ENCODE results near the gene STAG3. TPM values are rescaled to one million over a fixed set of nuclear protein-coding genes. Genes with fewer than 3 reads are reported as not detected.

STAG3 gene
- total and polyA plus RNA-seq, 2 donors (not counting 3 experiments of a cell fraction or from before 2014, with no cell fraction given): 0.29 to 1.4 TPM

DNA sequence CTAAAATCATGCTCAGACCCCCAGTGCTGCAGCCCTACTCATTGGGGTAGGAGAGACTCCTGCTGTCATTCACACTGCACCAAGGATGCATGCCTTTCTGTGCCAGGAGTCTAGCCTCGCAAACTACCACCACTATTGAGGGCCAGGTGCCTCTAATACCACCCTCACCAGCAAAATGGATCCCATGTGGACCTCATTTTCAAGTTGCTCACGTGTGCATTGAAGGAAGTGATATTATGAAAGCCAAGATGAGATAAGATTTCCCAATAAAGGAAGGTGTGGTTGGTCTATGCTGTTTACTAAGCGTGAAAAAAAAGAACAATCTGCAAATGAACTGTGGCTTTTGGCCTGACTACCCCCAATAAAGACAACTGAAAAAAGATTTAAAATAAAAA, 36.2 kb upstream of the STAG3 start:
- ChIA-PET POLR2A (no interaction called here), CTCF (interaction anchor here (1.1 to 1.8 kb wide), 4 partner anchors 9 to 266 kb away, joined by 3 to 14 read pairs (median 6); no protein-coding TSS in a partner anchor)
- DNase-seq (ENCODE audit: low read depth, low spot score) (no peak), FAIRE-seq (peak; percentile 42)
- Histone ChIP-seq H3K9ac (replicated peaks; ENCODE audit: extremely low read depth, insufficient read depth, low read length) (no peak overlapping the region), H3K4me1 (ENCODE audit: control insufficient read depth, extremely low read depth, insufficient read depth, low read length) (no peaks in the 10 kb centered on the region), H2AFZ (ENCODE audit: low read depth, low read length) (no peak overlapping the region), H3K79me2 (ENCODE audit: control insufficient read depth, insufficient read depth, low read length) (no peaks in the 10 kb centered on the region), H3K27ac (ENCODE audit: insufficient read depth, low read depth, low read length) (no peak overlapping the region), H3K9me1 (replicated peaks; ENCODE audit: control insufficient read depth, extremely low read depth, insufficient read depth, low read length) (no peaks in the 10 kb centered on the region), H3K27me3 (ENCODE audit: control insufficient read depth in 2 of 2, insufficient read depth in 2 of 2, low read length in 2 of 2) (peaks cover 0 to 3% of the 10 kb centered on the region in 2 experiments), H4K20me1 (replicated peaks; ENCODE audit: control insufficient read depth, extremely low read depth, insufficient read depth, low read length) (no peaks in the 10 kb centered on the region), H3K36me3 (ENCODE audit: control insufficient read depth in 2 of 2, extremely low read depth in 1 of 2, insufficient read depth in 2 of 2, low read length in 2 of 2) (no peaks in the 10 kb centered on the region), H3K4me3 (replicated peaks in 1 of 3; ENCODE audit: insufficient read depth in 1 of 3, low read depth in 1 of 3, low read length in 3 of 3) (no peak overlapping the region), H3K9me3 (replicated peaks; ENCODE audit: control insufficient read depth, insufficient read depth, low read length) (no peaks in the 10 kb centered on the region), H3K4me2 (ENCODE audit: insufficient read depth, low read length) (no peak overlapping the region)
- BruUV-seq (replicated peaks): no TSS peak
- TF ChIP-seq POLR2A (IDR thresholded peaks at IDR 0.05; ENCODE audit: low read depth, low read length): no peak
- no peak for TF ChIP-seq GATA2 (IDR thresholded peaks at IDR 0.05; ENCODE audit: insufficient read depth, insufficient read length, low read depth, low read length)
- intact Hi-C loops (cut with micrococcal nuclease): loop anchor here (10.0 kb wide), 1 partner anchor 913 kb away; no protein-coding TSS in a partner anchor
- dilution Hi-C loops (cut with MboI; ENCODE audit: extremely low pct_ligation_motif_present, low sequenced_read_pairs): no loop called here

DNA sequence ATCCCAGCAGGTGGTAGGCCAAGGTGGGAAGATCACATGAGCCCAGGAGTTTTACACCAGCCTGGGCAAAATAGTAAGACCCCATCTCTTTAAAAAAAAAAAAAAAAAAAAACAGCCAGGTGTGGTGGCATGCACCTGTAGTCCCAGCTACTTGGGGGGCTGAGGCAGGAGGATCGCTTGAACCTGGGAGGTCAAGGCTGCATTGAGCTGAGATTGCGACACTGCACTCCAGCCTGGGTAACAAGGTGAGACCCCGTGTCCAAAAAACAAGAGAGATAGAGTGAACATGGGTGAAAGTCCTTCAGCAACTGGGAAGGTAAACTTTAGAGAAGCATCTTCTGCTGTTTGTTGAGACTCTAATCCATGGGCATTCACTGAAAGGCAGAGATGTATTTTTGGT, 35.3 kb upstream of the STAG3 start:
- Histone ChIP-seq H3K79me2 (ENCODE audit: control insufficient read depth, insufficient read depth, low read length) (no peaks in the 10 kb centered on the region), H3K4me3 (replicated peaks in 1 of 3; ENCODE audit: insufficient read depth in 1 of 3, low read depth in 1 of 3, low read length in 3 of 3) (no peak overlapping the region), H3K27ac (ENCODE audit: insufficient read depth, low read depth, low read length) (no peak overlapping the region), H3K4me1 (ENCODE audit: control insufficient read depth, extremely low read depth, insufficient read depth, low read length) (no peaks in the 10 kb centered on the region), H3K9me1 (replicated peaks; ENCODE audit: control insufficient read depth, extremely low read depth, insufficient read depth, low read length) (no peaks in the 10 kb centered on the region), H3K9me3 (replicated peaks; ENCODE audit: control insufficient read depth, insufficient read depth, low read length) (no peaks in the 10 kb centered on the region), H3K27me3 (ENCODE audit: control insufficient read depth in 2 of 2, insufficient read depth in 2 of 2, low read length in 2 of 2) (peaks cover 0 to 3% of the 10 kb centered on the region in 2 experiments), H3K9ac (replicated peaks; ENCODE audit: extremely low read depth, insufficient read depth, low read length) (no peak overlapping the region), H3K4me2 (ENCODE audit: insufficient read depth, low read length) (no peak overlapping the region), H3K36me3 (ENCODE audit: control insufficient read depth in 2 of 2, extremely low read depth in 1 of 2, insufficient read depth in 2 of 2, low read length in 2 of 2) (no peaks in the 10 kb centered on the region), H4K20me1 (replicated peaks; ENCODE audit: control insufficient read depth, extremely low read depth, insufficient read depth, low read length) (no peaks in the 10 kb centered on the region), H2AFZ (ENCODE audit: low read depth, low read length) (no peak overlapping the region)
- TF ChIP-seq POLR2A (IDR thresholded peaks at IDR 0.05; ENCODE audit: low read depth, low read length): no peak
- TF ChIP-seq, protein P1, sequence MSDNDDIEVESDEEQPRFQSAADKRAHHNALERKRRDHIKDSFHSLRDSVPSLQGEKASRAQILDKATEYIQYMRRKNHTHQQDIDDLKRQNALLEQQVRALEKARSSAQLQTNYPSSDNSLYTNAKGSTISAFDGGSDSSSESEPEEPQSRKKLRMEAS (IDR thresholded peaks at IDR 0.05; ENCODE audit: insufficient read depth, insufficient read length): no peak
- TF ChIP-seq, protein P2, sequence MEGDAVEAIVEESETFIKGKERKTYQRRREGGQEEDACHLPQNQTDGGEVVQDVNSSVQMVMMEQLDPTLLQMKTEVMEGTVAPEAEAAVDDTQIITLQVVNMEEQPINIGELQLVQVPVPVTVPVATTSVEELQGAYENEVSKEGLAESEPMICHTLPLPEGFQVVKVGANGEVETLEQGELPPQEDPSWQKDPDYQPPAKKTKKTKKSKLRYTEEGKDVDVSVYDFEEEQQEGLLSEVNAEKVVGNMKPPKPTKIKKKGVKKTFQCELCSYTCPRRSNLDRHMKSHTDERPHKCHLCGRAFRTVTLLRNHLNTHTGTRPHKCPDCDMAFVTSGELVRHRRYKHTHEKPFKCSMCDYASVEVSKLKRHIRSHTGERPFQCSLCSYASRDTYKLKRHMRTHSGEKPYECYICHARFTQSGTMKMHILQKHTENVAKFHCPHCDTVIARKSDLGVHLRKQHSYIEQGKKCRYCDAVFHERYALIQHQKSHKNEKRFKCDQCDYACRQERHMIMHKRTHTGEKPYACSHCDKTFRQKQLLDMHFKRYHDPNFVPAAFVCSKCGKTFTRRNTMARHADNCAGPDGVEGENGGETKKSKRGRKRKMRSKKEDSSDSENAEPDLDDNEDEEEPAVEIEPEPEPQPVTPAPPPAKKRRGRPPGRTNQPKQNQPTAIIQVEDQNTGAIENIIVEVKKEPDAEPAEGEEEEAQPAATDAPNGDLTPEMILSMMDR (IDR thresholded peaks at IDR 0.05; ENCODE audit: extremely low read depth in 1 of 2, insufficient read depth in 1 of 2, low read depth in 1 of 2, low read length in 2 of 2): no peak
- no peak for TF ChIP-seq POLR2AphosphoS5 (IDR thresholded peaks at IDR 0.05; ENCODE audit: insufficient read depth, low read depth, low read length)
- TF ChIP-seq JUN (IDR thresholded peaks at IDR 0.05; ENCODE audit: borderline replicate concordance, insufficient read depth, insufficient read length, low read depth): no peak
- no peak for TF ChIP-seq MYC (IDR thresholded peaks at IDR 0.05; ENCODE audit: low read depth, low read length)
- TF ChIP-seq EZH2 (IDR thresholded peaks at IDR 0.05; ENCODE audit: borderline replicate concordance, low read depth, low read length, severe bottlenecking): no peak
- no peak for TF ChIP-seq GATA2 (IDR thresholded peaks at IDR 0.05; ENCODE audit: insufficient read depth, insufficient read length, low read depth, low read length)
- no peak for TF ChIP-seq FOS (IDR thresholded peaks at IDR 0.05; ENCODE audit: borderline replicate concordance, insufficient read depth, low read length)
- DNase-seq (ENCODE audit: low read depth, low spot score) (no peak), FAIRE-seq (no peak)
- ChIA-PET CTCF (interaction anchor here (1.1 to 1.6 kb wide), 3 partner anchors 9 to 265 kb away, joined by 4 to 8 read pairs (median 6); no protein-coding TSS in a partner anchor), POLR2A (no interaction called here)
- dilution Hi-C loops (cut with MboI; ENCODE audit: extremely low pct_ligation_motif_present, low sequenced_read_pairs): no loop called here
- BruUV-seq (replicated peaks): no TSS peak
- intact Hi-C loops (cut with micrococcal nuclease): loop anchor here (10.0 kb wide), 1 partner anchor 912 kb away; no protein-coding TSS in a partner anchor

Measured in endothelial cell of umbilical vein (primary cell).